ENCODE results near the gene ATP2A2.

ATP2A2 gene

DNA sequence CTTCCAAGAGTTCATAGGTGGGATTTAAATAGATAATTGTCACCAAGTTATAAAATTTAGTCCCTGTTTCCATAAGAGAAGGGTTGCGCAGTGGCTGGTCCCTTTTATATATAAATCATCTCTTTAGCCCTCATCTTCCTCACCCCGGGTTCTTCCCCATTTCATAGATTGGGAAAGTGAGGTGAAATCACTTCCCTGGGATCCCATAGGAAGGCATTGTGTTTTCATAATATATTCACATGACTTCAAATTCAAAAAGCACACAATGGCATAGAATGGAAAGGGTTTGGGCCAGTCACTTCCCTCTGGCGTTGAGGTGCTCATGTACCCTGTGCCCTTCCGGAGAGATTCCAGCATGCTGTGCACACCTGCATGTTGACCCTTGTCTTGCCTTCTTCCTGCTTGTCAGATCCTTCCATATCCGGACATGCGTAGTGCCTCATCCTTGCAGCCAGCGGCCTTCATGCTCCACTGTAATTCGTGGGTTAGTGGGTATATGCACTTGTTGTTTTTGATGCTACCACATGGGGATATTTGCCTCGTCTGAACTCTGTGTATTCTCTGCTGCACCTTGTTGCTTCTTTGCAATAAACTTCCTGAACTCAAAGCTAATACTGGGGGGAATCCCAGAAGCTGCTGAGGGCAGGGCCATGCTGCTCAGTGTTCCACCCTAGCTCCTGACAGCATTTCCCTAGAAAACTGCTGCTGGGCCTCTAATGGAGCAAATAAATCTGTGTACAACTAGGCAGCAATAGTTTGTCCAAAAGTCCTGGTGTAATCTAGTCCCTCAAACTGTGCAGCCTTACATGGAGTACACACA, 62.9 kb downstream of the ATP2A2 start:
- no peak for FAIRE-seq

DNA sequence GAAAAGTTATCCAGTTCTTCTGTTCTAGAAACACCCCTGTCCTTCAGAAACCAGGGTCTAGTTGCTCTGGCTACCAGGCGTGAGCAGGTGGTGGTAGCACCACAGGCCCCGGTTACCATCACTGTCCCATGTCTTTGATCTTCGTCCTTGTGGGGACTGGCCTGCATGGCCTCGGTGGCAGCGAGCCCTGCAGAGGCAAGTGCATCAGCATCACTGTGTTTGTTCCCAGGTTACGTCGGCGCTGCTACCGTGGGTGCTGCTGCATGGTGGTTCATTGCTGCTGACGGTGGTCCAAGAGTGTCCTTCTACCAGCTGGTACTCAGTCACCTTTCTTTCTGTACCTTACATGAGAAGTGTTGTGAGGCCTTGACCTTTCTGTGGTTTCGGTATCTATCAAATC, 63.6 kb downstream of the ATP2A2 start:
- no peak for FAIRE-seq

DNA sequence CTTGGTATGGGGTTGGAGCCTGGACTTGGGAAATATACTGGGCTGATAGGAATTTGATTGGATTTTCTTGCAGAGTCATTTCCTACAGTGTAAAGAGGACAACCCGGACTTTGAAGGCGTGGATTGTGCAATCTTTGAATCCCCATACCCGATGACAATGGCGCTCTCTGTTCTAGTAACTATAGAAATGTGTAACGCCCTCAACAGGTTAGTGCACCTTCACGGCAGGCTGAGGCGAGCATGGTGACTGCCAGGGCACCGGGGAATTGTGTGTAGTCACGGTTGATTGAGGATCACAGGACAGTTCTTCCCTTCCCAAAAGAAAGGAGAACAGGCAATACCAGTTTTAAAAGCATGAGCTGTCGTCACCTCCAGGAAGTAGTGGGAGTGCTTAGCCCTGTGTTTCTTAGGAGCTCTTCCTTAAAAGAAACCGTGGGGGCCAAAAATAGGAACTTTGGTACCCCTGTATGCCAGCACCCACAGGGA, 64.2 kb downstream of the ATP2A2 start:
- FAIRE-seq = no peak

DNA sequence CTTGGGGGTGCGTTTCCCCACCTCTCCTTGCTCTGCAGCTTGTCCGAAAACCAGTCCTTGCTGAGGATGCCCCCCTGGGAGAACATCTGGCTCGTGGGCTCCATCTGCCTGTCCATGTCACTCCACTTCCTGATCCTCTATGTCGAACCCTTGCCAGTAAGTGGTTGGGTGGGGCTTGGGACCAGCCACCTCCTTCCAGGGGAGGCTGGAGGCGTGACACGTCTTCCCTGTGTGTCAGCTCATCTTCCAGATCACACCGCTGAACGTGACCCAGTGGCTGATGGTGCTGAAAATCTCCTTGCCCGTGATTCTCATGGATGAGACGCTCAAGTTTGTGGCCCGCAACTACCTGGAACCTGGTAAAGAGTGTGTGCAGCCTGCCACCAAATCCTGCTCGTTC, 64.9 kb downstream of the ATP2A2 start:
- no peak for FAIRE-seq

DNA sequence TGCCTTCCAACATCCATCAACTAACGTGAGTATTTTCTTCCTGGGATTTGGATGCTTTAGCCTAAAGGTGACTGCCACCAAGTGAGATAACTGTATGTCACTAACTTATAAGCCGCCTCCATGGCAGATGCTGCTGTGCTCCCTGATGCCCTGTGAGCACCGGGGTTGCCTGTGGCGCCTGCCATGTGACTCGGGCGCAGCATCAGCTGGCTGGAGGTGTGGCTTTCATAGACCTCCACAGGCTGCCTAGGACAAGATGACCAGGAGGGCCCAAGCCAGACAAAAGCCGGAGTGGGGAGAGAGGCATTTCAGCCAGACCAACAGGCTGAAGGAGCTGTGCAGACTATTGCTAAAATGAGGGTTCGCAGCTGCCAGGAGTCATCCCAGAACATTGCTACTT, 66.7 kb downstream of the ATP2A2 start:
- FAIRE-seq = no peak

DNA sequence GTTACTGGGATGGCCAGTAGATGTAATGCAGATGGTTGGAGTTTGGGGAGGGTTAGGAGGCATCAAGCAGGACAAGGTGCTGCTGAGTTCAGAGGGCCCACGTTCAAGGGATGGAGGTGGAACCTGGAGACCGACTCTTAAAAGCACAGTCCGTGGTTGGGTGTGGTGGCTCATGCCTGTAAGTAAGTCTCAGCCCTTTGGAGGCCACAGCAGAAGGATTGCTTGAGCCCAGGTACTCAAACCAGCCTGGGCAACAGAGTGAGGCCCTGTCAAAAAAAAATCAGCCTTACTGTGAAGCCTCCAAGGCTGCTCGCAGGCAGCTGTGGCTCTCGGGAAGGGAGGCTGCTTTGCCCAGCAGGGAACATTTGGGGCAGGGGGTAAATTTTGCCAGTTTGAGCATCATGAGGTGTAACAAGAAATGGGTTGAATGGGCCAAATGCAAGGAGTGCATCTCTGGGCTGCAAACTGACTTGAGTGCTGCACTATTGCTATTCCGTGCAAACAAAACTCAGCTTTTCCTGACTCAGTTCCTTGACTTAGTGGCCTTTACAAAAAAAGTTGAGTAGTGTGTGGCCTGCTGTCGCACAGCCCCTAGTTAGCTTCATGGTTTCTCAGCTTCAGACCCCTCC, 67.5 kb downstream of the ATP2A2 start:
- FAIRE-seq = no peak

DNA sequence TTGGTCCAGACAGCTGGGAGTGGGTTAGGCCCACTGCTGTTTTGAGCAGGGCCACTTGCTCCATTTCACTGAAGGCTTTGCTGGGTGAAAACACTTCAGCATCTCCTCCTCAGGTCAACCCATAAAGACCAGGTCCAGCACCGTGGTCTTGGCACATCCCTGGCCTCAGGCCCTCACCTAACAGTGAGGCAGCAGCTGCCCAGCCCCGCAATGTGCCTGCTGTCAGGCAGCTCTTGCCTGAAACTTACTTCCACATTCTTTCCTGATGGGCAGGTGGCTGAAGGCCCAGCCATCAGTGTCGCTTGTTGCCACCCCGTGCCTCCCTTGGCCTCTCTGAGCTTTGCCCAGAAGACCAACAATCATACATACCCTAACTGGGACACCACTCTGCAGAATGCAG, 68.0 kb downstream of the ATP2A2 start:
- no peak for FAIRE-seq

DNA sequence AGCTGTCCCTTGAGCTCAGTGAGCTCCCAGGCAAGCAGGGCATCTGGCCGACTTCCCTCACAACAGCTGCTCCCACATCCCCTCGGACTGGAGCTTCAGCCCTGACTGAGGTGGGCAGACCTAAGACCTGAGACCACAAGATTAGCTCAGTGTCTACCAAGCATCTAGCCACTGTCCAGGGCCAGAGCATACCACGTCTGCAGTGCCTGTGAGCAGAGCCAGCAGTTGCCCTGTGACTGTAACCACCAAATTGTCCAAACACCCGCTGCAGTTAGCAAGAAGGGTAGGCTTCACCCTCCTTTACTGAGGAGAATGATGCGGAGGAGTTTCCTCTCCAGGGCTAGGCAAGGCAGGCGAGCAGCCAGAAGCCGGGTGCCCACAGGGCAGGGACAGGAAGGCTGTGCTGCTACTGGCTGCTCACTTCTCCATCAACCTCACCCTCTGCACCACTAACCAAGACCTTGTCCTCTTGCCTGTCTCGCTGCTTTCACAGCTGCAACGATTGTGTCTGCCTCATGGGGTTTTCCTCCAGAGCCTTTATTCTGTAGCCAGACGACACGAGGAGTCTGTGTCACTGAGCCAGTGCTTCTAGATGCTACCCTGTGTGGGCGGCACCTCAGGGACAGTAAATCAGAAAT, 68.6 kb downstream of the ATP2A2 start:
- no peak for FAIRE-seq

DNA sequence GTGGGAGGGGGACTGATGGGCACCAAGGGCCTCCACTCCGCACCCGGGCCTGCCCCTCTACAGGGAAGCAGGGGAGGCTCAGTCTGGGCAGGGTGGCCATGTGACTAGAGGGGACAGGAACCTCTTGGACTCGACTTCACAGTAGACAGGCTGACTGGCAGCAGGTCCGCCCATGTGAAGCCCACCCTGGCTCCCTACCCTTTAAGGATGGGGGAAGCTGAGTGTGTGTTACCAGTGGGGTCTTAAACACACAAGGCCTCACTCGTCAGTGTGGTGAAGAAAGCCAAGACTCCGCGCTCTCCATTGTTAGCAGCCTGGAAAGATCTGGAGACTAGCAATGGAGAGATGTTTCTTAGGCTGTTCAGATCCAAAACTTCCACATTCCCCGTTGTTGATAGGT, 70.1 kb downstream of the ATP2A2 start:
- no peak for FAIRE-seq

DNA sequence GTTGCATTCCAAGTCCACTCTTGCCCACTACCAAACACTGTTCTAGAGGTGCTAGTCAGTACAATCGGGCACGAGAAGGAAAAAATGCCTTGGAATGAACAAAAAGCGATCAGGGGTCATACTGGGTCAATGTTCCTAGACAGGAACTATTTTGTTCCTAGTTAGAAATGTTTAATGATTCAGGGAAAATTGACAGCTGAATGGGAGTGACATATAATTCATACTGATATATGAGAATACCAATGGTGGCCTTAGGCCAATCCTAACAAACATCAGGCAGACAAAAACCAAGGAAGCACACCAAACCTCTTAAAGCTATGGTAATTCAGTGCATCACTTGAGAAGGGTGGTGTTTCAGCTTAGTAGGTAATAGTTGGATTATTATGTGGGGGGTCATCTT, 71.4 kb downstream of the ATP2A2 start:
- no peak for FAIRE-seq

DNA sequence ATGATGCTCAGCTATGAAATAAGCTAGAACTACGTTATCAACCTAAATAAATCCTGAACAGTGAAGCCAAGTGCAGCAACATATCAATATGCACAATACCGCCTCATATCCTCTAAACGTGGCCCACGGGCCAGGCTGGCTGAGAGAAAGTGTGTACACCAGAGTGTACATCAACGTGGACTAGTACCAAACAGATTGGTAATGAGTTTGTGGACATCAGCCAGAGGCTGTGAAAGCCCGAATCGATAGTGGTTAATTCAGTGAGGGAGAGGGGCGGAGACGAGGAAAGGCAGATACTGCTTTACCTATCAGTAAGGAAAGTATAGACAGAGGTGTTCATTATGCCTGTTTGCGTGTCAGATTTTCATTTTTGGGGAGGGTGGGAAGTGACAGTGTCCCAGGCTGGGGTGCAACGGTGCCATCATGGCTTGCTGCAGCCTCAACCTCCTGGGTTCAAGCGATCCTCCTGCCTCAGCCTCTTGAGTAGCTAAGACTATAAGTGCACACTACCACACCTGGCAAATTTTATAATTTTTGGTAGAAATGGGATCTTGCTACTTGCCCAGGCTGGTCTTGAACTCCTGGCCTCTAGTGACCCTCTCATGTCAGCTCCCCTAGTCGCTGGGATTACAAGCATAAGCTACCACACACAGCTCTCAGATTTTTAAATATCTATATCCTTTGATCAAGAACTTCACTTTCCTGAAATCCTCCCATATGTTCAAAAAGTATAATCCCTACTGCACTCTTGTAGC, 72.3 kb downstream of the ATP2A2 start:
- FAIRE-seq = no peak

DNA sequence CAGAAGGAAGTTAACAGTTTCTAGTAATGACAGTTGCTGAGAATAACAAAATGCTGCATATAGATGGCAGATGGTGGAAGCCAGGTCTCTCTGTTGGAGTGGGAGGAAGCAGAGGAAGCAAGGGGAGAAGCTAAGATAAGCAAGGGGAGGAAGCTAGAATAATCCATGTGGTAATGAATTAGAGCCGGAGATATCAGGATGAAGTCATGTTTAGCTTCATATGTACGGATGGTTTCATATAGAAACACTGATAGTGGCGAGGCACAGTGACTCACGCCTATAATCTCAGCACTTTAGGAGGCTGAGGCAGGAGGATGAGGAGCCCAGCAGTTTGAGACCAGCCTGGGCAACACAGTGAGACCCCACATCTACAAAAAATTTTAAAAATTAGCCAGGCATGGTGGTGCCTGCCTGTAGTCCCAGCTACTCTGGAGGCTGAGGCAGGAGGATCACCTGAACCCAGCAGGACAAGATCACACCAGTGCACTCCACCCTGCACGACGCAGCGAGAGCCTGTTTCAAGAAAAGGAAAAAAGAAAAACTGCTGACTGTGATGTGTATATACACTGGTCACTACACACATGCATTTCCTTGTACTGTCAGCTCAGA, 73.2 kb downstream of the ATP2A2 start:
- FAIRE-seq = no peak

DNA sequence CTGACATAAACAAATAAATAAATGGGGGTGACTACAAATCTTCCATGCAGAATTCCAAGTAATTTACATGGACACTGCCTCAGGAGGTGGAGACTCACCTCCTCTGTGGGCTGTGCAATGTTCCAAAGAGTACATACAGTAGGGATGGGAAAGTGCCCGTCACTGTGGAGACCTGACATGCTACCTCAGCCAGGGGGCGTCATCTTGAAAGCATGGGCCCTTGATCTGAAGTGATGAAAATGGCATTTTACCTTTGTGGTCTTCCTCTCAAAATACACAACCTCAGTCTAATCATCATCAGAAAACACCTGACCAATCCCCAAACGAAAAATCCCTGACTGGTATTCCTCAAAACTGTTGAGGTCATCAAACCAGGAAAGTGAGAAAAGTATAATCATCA, 74.0 kb downstream of the ATP2A2 start:
- no peak for FAIRE-seq

DNA sequence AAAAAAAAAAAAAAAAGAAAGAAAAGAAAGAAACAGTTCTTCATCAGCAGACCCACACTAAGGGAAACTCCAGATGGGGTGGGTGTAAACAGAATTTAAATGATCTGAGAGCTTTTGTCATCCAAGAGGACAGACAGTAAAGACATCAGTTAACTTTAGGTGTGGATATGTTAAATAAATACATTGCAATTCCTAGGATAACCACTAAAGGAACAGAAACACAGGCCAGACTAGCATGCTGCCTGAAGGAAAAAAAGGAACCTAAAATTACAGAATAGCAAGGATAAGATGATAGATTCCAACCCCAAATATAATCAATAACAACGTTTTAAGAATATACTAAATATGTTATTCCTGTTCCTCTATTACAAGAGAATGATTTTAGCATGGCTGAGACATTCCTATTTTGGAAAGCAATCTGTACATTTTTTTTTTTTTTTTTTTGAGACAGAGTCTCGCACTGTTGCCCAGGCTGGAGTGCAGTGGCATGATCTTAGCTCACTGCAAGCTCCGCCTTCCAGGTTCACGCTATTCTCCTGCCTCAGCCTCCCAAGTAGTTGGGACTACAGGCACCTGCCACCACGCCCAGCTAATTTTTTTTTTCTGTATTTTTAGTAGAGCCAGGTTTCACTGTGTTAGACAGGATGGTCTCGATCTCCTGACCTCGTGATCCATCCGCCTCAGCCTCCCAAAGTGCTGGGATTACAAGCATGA, 77.5 kb downstream of the ATP2A2 start:
- FAIRE-seq = peak; percentile 54

DNA sequence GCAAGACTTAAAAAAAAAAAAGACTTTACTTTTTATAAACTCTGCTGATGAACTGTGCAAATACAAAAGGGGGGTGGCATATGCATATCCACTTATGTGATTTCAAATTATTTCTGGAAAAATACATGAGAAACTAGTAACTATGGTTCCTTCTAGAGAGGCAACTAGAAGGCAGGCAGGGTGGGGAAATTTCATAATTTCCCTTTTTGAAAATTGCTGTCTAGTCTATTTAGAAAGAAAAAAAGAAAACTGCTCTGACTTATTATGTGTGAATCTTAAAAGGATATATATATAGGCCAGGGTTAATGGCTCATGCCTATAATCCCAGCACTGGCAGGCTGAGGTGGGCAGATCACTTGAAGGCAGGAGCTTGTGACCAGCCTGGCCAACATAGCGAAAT, 80.2 kb downstream of the ATP2A2 start:
- no peak for FAIRE-seq

DNA sequence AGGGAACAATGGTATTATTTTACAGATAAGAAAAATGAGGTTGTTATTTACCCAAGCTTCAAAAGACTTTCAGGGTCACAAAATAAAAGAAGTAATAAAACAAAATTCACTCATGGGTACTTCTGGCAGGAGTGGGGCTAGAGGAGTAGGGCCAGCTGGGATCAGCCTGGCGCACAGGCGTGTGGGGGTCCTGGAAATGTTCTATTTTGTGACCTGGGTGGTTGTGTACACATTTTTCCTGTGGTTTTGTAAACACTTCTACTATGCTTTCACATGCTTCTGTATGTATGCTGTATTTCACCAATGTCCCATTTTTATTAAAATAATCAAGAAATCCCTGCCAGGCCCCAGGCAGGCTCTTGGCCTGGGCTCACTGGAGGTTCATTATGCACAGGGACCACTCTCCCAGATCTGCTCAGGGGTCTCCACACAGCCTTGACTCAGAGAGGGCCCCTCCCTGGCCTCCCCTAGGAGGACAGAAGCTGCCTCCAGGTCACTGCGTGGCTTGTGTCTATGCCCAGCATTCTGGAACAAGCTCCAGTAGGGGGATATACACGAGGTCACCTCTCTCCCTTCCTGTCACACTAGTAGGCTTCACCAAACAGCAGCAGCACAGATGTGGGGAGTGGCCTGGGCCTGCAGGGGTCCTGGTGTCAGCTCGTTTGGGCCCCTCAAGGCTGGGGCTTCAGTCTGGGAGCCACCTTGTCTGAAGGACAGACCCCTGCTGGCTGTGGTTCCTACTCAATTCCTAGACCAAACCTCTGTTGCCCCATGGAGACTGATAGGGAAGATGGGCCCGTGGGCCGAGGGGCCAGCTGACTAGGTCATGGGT, 84.7 kb downstream of the ATP2A2 start:
- no peak for FAIRE-seq

DNA sequence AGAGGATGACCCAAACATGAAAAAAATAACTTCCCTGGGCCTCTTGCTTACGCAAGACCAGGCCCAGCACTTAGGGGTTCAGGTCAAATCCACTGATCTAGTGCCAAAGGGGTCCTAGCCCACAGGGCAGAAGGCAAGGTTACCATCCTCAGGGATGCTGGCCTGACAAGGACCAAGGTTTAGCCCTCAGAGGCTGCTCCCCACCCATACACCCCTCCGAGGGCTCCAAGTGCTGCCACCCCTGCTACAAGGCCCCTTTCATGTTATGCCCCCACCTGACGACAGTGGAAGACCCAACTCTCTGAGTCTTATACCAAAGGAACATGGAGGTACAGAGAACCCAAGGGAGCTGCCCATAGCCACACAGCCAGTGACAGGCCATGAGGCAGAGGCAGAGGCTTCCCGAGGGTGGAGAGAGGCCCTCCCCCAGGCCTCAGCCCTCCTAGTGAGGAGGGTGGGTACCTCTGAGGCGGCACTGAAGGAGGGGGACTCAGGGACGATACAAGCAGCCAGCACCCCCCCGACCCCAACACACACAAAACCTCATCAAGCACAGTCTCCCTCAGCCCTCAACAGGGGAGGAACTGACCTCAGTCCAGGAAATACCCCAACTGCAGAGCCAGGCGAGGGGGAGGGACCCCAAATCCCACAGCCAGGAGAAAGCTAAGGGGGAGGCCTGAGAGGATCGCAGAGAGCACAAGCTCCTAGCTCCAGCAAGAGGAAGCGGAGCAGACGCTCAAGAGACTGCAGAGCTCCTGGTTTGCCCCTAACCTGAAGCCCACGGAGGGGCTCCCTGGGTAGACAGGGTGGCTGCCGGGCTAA, 85.5 kb downstream of the ATP2A2 start:
- no peak for FAIRE-seq

DNA sequence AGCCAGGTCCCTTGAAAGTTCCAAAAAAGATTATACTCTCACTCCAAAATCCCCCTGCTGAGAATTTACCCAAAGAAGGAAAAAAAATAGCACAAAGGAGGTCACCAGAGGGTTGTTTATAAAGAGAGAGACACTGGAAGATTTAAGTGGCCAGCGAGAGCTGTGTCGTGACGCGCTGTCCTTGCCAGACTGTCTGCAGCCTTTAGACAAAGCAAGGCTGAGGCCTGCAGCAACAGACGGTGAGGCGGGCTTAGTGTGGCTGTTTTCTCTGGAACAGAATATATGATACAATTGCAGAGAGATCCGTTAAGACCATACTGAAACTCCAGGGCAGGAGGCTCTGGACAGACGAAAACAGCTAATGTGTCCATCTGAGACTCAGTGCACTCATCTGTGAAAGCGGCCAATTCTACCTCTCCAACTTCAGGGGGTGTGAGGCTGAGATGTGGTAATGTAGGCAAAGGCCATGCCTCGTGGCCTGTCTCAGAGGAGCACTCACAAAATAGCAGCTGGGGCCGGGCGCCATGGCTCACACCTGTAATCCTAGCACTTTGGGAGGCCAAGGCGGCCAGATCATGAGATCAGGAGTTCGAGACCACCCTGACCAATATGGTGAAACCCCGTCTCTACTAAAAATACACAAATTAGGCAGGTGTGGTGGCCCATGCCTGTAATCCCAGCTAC, 86.3 kb downstream of the ATP2A2 start:
- FAIRE-seq = no peak

DNA sequence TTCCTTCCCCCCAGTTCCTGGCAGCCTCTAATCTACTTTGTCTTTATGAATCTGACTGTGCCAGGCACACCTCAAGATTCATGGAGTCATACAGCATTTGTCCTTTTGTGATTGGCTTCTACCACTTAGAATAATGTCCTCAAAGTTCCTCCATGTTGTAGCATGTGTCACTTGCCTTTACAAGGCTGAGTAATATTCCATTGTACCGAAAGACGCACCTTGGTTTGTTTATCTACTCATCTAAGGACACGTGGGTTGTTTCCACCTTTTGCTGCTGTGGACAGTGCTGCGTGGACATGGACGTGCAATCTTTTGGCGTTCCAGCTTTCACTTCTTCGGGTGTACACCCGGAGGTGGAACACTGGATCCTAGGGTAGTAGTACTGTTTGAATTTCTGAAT, 88.9 kb downstream of the ATP2A2 start:
- FAIRE-seq = no peak

DNA sequence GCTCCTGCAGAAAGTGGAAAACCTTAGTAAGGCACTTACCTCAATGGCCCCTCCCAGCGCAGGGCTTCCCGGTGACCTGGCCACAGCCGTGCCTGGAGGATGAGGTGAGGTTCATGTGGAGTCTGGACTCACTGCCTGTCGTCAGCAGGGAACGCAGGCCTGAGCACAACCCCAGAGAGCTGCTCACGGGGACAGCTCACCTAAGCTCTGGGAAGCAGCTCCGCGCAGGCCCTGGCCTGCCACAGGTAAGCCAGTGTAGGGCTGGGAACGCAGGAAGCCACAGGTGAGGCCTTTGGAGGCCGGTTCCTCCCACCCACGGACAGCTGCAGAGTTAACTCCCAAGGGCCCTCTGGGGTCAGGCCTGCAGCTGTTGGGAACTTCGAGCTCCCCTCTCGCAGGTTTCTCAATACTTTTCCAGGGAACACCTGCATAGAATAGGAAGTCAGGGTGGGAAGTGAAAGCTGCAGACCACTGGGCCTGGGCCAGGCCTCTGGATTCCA, 89.7 kb downstream of the ATP2A2 start:
- FAIRE-seq = no peak
